DND-41 (cell line): Measurements from ENCODE around the gene TTLL5.

Source experiments
- ATAC-seq: fragments of 200-7000 bp; cut with Tn5 transposase; 3 replicates; pipeline ENCODE4 v1.9.1; 2021; ENCODE audit warnings: low read depth; ENCODE audit not compliant: insufficient read depth
- DNase-seq: peaks from one replicate; pipeline ENCODE4 v3.0.0-alpha.2; 2020
- H2AFZ ChIP-seq: 2 replicates; pipeline ENCODE4 v1.6.0; 2012; ENCODE audit warnings: low read depth, low read length
- H3K27ac ChIP-seq: 2 replicates; pipeline ENCODE4 v1.5.1; 2012; ENCODE audit warnings: low read length, inconsistent platforms
- H3K27me3 ChIP-seq: fragments of 200-600 bp; sonication (generic); 2 replicates; pipeline ENCODE4 v1.6.0; 2012; ENCODE audit warnings: low read length, mild to moderate bottlenecking, inconsistent platforms; ENCODE audit not compliant: insufficient read depth, poor library complexity
- H3K36me3 ChIP-seq: 2 replicates; pipeline ENCODE4 v1.5.1; 2012; ENCODE audit warnings: low read length, inconsistent platforms; ENCODE audit not compliant: insufficient read depth
- H3K4me1 ChIP-seq: 2 replicates; pipeline ENCODE4 v1.5.1; 2012; ENCODE audit warnings: mild to moderate bottlenecking, low read length; ENCODE audit not compliant: insufficient read depth
- H3K4me2 ChIP-seq: 2 replicates; pipeline ENCODE4 v1.6.0; 2012; ENCODE audit warnings: mild to moderate bottlenecking, moderate library complexity, low read length, inconsistent platforms; ENCODE audit not compliant: insufficient read depth
- H3K4me3 ChIP-seq, 2 experiments: fragments of 200-600 bp in 1 of 2; shearing (Covaris generic) in 1 of 2; 2 replicates each; pipeline ENCODE4 v1.5.1; 2012 to 2016; ENCODE audit warnings: inconsistent platforms in 2 of 2, low read length in 2 of 2, mild to moderate bottlenecking in 2 of 2, low read depth in 1 of 2, moderate library complexity in 1 of 2
- H3K79me2 ChIP-seq: 2 replicates; pipeline ENCODE4 v1.6.0; 2012; ENCODE audit warnings: low read length, inconsistent platforms; ENCODE audit not compliant: insufficient read depth
- H3K9ac ChIP-seq: 2 replicates; pipeline ENCODE4 v1.6.0; 2012; ENCODE audit warnings: low read depth, mild to moderate bottlenecking, inconsistent platforms, low read length, moderate library complexity
- H3K9me3 ChIP-seq: 2 replicates; pipeline ENCODE4 v1.5.1; 2012; ENCODE audit warnings: low read length, moderate library complexity, mild to moderate bottlenecking, inconsistent platforms; ENCODE audit not compliant: insufficient read depth, severe bottlenecking
- H4K20me1 ChIP-seq: 2 replicates; pipeline ENCODE4 v1.6.0; 2012; ENCODE audit warnings: low read length; ENCODE audit not compliant: insufficient read depth
- EZH2 ChIP-seq: IDR thresholded peaks from 3 replicates; pipeline ENCODE4 v1.6.1; 2012; ENCODE audit warnings: borderline replicate concordance, low read depth, mild to moderate bottlenecking, moderate library complexity, low read length, inconsistent platforms; ENCODE audit not compliant: severe bottlenecking
- TF ChIP-seq, protein P1 (sequence below): IDR thresholded peaks from 2 replicates; pipeline ENCODE4 v1.5.1; 2012; ENCODE audit warnings: borderline replicate concordance, low read length, moderate library complexity, mild to moderate bottlenecking; ENCODE audit not compliant: poor library complexity, severe bottlenecking; ENCODE audit errors: extremely low read depth

The TTLL5 gene

DNA sequence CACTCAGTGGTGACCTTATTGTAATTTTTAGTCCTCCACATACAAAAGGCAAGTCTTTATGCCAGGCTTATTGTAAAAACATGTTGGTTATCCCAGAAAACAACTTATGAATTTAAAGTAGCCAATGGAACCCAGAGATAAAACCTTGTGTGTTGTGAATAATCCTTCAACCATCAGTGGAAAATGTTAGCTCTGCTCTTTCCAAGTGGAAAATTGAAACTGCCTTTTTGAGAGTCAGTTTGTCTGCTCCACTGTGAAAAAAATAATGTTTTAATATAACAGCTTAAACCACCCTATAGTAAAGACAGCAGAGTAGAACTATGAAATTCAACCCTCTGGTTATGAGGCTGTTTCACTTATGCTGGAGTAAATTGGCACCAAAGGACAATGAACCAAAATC, 112.0 kb downstream of the TTLL5 start:
- Histone ChIP-seq H2AFZ (no peak overlapping the region), H3K9me3 (no peaks in the 10 kb centered on the region), H3K4me2 (no peak overlapping the region), H4K20me1 (no peaks in the 10 kb centered on the region), H3K36me3 (peaks cover 35% of the 10 kb centered on the region), H3K27me3 (no peaks in the 10 kb centered on the region), H3K4me3 (no peak overlapping the region), H3K4me1 (no peaks in the 10 kb centered on the region), H3K27ac (no peak overlapping the region), H3K9ac (no peak overlapping the region), H3K79me2 (no peaks in the 10 kb centered on the region)
- ATAC-seq = no peak
- DNase-seq = no peak
- TF ChIP-seq EZH2 = no peak
- TF ChIP-seq, protein P1, sequence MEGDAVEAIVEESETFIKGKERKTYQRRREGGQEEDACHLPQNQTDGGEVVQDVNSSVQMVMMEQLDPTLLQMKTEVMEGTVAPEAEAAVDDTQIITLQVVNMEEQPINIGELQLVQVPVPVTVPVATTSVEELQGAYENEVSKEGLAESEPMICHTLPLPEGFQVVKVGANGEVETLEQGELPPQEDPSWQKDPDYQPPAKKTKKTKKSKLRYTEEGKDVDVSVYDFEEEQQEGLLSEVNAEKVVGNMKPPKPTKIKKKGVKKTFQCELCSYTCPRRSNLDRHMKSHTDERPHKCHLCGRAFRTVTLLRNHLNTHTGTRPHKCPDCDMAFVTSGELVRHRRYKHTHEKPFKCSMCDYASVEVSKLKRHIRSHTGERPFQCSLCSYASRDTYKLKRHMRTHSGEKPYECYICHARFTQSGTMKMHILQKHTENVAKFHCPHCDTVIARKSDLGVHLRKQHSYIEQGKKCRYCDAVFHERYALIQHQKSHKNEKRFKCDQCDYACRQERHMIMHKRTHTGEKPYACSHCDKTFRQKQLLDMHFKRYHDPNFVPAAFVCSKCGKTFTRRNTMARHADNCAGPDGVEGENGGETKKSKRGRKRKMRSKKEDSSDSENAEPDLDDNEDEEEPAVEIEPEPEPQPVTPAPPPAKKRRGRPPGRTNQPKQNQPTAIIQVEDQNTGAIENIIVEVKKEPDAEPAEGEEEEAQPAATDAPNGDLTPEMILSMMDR = no peak

DNA sequence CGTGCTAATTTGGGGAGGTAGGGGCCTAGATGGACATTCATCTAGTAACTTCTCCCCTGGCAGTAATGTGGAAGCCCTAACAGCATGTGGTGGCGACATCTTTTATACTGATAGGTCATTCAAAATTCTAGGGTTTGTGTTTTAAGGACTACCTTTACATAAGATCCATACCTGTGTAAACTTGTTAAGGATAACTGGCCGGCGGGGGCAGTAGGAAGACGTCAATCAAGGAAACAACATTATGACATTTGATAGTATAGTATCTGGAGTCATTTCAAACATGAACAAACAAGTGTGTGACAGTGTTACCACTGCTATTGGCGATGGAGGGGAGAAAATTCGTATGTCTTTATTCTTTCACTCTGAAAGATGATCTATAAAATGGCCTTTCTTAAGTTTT, 120.0 kb downstream of the TTLL5 start:
- H3K27ac ChIP-seq = no peak overlapping the region
- no peaks in the 10 kb centered on the region for H4K20me1 ChIP-seq
- no peak for ATAC-seq
- no peak for DNase-seq
- no peaks in the 10 kb centered on the region for H3K4me1 ChIP-seq
- H3K4me3 ChIP-seq = no peak overlapping the region
- no peak overlapping the region for H3K4me2 ChIP-seq
- no peaks in the 10 kb centered on the region for H3K79me2 ChIP-seq
- TF ChIP-seq, protein P1 = no peak
- no peak for TF ChIP-seq EZH2
- H2AFZ ChIP-seq = no peak overlapping the region
- H3K36me3 ChIP-seq = peaks cover 69% of the 10 kb centered on the region
- H3K27me3 ChIP-seq = no peaks in the 10 kb centered on the region
- H3K9me3 ChIP-seq = no peaks in the 10 kb centered on the region
- no peak overlapping the region for H3K9ac ChIP-seq

DNA sequence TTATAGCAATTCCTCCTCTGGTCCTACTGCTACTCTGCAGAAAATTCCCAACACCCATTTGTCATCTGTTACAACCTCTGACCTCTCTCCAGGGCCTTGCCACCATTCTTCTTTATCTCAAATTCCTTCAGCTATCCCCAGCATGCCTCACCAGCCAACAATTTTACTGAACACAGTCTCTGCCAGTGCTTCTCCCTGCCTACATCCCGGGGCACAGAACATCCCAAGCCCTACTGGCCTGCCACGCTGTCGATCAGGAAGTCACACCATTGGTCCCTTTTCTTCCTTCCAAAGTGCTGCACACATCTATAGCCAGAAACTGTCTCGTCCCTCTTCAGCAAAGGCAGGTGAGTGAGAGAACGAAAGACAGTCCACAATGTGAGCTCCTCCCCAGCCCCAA, 122.1 kb downstream of the TTLL5 start:
- no peak overlapping the region for H3K4me3 ChIP-seq
- TF ChIP-seq, protein P1 = no peak
- TF ChIP-seq EZH2 = no peak
- H3K79me2 ChIP-seq = no peaks in the 10 kb centered on the region
- peaks cover 67% of the 10 kb centered on the region for H3K36me3 ChIP-seq
- no peak for DNase-seq
- H4K20me1 ChIP-seq = no peaks in the 10 kb centered on the region
- H3K27ac ChIP-seq = no peak overlapping the region; the same call in 1 of the 2 replicates
- H3K9me3 ChIP-seq = no peaks in the 10 kb centered on the region
- H2AFZ ChIP-seq = no peak overlapping the region
- H3K27me3 ChIP-seq = no peaks in the 10 kb centered on the region
- H3K4me1 ChIP-seq = no peaks in the 10 kb centered on the region
- H3K4me2 ChIP-seq = no peak overlapping the region
- no peak for ATAC-seq
- no peak overlapping the region for H3K9ac ChIP-seq

DNA sequence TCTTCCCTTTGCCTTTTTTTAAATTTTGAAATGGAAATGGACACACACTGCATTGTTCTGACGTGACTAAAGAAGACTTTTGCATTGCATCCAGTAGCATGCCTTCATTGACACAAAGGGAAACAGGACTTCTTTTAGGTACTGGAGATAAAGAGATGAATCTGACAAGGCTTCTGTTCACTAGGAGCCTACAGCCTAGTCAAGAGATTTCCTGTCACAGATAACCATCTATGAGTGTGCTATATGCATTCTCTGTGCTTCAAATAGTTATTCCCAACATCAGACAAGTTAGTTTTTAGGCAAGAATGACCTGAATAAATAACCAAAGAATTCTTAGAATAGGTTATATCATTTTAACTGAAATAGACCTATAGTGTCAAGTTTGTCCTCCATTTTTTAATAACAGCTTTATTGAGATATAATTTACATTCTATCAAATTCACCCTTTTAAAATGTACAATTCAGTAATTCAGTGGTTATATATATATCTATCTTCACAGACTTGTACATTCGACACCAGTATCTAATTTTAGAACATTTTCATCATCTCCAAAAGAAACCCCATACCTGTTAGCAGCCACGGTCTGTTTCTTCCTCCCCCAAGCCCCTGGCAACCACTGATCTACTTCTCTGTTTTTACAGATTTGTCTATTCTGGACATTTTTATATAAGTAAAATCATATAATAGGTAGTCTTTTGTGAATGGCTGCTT, 122.7 kb downstream of the TTLL5 start:
- ATAC-seq = no peak
- H3K9me3 ChIP-seq = peaks cover 1% of the 10 kb centered on the region
- no peak for TF ChIP-seq EZH2
- TF ChIP-seq, protein P1 = no peak

More for the DNA sequence above, 122.7 kb downstream of the TTLL5 start:
- Histone ChIP-seq H3K27me3 (no peaks in the 10 kb centered on the region), H2AFZ (no peak overlapping the region), H3K79me2 (no peaks in the 10 kb centered on the region), H3K4me3 (no peak overlapping the region), H3K27ac (no peak overlapping the region), H4K20me1 (no peaks in the 10 kb centered on the region), H3K4me1 (no peaks in the 10 kb centered on the region), H3K9ac (no peak overlapping the region), H3K4me2 (no peak overlapping the region), H3K36me3 (peaks cover 67% of the 10 kb centered on the region)
- DNase-seq = no peak
